A549 (cell line): ENCODE data around the gene SYNE4. TPM values are rescaled to one million over a fixed set of nuclear protein-coding genes. Genes with fewer than 3 reads are reported as not detected.

ENCODE experiments used
- ATAC-seq, 2 experiments: fragments of 200-7000 bp in 1 of 2; fragments of >200 bp in 1 of 2; cut with Nextera tagmentation in 1 of 2; cut with Tn5 transposase in 1 of 2; 3 replicates each; pipeline versions ENCODE4 v1.8.0 to v1.9.1; 2018 to 2020; ENCODE audit warnings: mild to moderate bottlenecking in 1 of 2, moderate library complexity in 1 of 2
- CTCF ChIA-PET: fragments of 300-600 bp; sonication (Branson Sonifier 250); formaldehyde crosslinking; extraction: SDS; loops from one replicate; lab custom pipeline; 2021; ENCODE audit warnings: antibody characterized with exemption, inconsistent platforms; lab: Yijun Ruan, JAX
- POLR2A ChIA-PET: fragments of 350-600 bp; formaldehyde crosslinking; extraction: SDS; loops from one replicate; lab custom pipeline; 2021; ENCODE audit warnings: antibody characterized with exemption, inconsistent platforms; lab: Yijun Ruan, JAX
- DNase-seq, 2 experiments: peaks; one replicate each; pipeline versions ENCODE4 v3.0.0 to v3.0.0-alpha.2; 2011 to 2016; ENCODE audit warnings: low read depth in 1 of 2, low spot score in 1 of 2
- FAIRE-seq: peaks from 2 replicates; lab custom pipeline; 2011; peaks lifted over from hg19 to GRCh38; lab: Jason Lieb, UNC
- H3K27ac ChIP-seq, 2 experiments: fragments of >200 bp; sonication (Bioruptor Twin); formaldehyde crosslinking; 3 replicates each; pipeline ENCODE4 v1.5.1; 2016 to 2017
- H3K4me1 ChIP-seq: fragments of >200 bp; sonication (Bioruptor Twin); formaldehyde crosslinking; 3 replicates; pipeline ENCODE4 v1.6.1; 2016
- H3K4me2 ChIP-seq: fragments of >200 bp; sonication (Bioruptor Twin); formaldehyde crosslinking; 3 replicates; pipeline ENCODE4 v1.6.1; 2016
- H3K4me3 ChIP-seq: fragments of >200 bp; sonication (Bioruptor Twin); formaldehyde crosslinking; 3 replicates; pipeline ENCODE4 v1.5.1; 2016
- H3K9me3 ChIP-seq: fragments of >200 bp; sonication (Bioruptor Twin); formaldehyde crosslinking; 3 replicates; pipeline ENCODE4 v1.6.1; 2016
- BHLHE40 ChIP-seq: IDR thresholded peaks from 2 replicates; pipeline ENCODE4 v1.6.1; 2012; ENCODE audit warnings: low read depth, low read length, inconsistent platforms
- CBX2 ChIP-seq: fragments of 200-600 bp; sonication (generic); IDR thresholded peaks from 2 replicates; pipeline ENCODE4 v1.6.1; 2016; ENCODE audit warnings: low read depth, mild to moderate bottlenecking, borderline replicate concordance
- CEBPB ChIP-seq, 2 experiments: fragments of >200 bp in 1 of 2; sonication (Bioruptor Twin) in 1 of 2; formaldehyde crosslinking in 1 of 2; IDR thresholded peaks; 2 replicates each; pipeline ENCODE4 v1.6.1; 2012 to 2016
- EHMT2 ChIP-seq: fragments of 200-600 bp; sonication (generic); IDR thresholded peaks from 2 replicates; pipeline ENCODE4 v1.6.1; 2016; ENCODE audit warnings: antibody characterized with exemption, low read depth, mild to moderate bottlenecking, moderate library complexity
- FOXS1 ChIP-seq: fragments of 250-450 bp; sonication (Bioruptor Pico); IDR thresholded peaks from 2 replicates; pipeline ENCODE4 v1.5.0; 2020; ENCODE audit warnings: mild to moderate bottlenecking, moderate library complexity
- GATA3 ChIP-seq: IDR thresholded peaks from 2 replicates; pipeline ENCODE4 v1.6.1; 2012; ENCODE audit warnings: borderline replicate concordance
- HEYL ChIP-seq: fragments of 250-450 bp; sonication (Bioruptor Pico); IDR thresholded peaks from 2 replicates; pipeline ENCODE4 v1.8.0; 2021; ENCODE audit warnings: mild to moderate bottlenecking, moderate library complexity
- HOXA7 ChIP-seq: fragments of 250-450 bp; sonication (Bioruptor Pico); IDR thresholded peaks from 2 replicates; pipeline ENCODE4 v1.5.0; 2020; ENCODE audit warnings: mild to moderate bottlenecking, moderate library complexity
- HOXB13 ChIP-seq: fragments of 250-450 bp; sonication (Bioruptor Pico); IDR thresholded peaks from 2 replicates; pipeline ENCODE4 v1.5.0; 2020; ENCODE audit warnings: low read depth, mild to moderate bottlenecking, moderate library complexity
- KDM5A ChIP-seq: fragments of 200-600 bp; sonication (generic); IDR thresholded peaks from 2 replicates; pipeline ENCODE4 v1.6.1; 2016; ENCODE audit warnings: antibody characterized with exemption, mild to moderate bottlenecking
- NPAS2 ChIP-seq: fragments of 250-450 bp; sonication (Bioruptor Pico); IDR thresholded peaks from 2 replicates; pipeline ENCODE4 v1.8.0; 2022; ENCODE audit warnings: mild to moderate bottlenecking, moderate library complexity, borderline replicate concordance
- PHF8 ChIP-seq: fragments of 200-600 bp; sonication (generic); IDR thresholded peaks from 2 replicates; pipeline ENCODE4 v1.6.1; 2016; ENCODE audit warnings: low read depth, mild to moderate bottlenecking, antibody characterized with exemption, moderate library complexity, borderline replicate concordance
- POLR2A ChIP-seq: IDR thresholded peaks from 2 replicates; pipeline ENCODE4 v1.6.1; 2012; ENCODE audit warnings: mild to moderate bottlenecking, low read length
- RAD21 ChIP-seq, 2 experiments: fragments of >200 bp in 1 of 2; sonication (Bioruptor Twin) in 1 of 2; formaldehyde crosslinking in 1 of 2; IDR thresholded peaks in 1 of 2; conservative IDR thresholded peaks in 1 of 2; 2 replicates in 1 of 2; 3 replicates in 1 of 2; pipeline ENCODE4 v1.6.1; 2012 to 2018; ENCODE audit warnings: inconsistent platforms in 1 of 2
- RCOR1 ChIP-seq: fragments of 150-350 bp; IDR thresholded peaks from 2 replicates; pipeline ENCODE4 v1.6.1; 2014; ENCODE audit warnings: antibody characterized with exemption, low read length, low read depth
- SREBF2 ChIP-seq: fragments of 450-650 bp; IDR thresholded peaks from 2 replicates; pipeline ENCODE4 v1.6.1; 2014; ENCODE audit warnings: mild to moderate bottlenecking, moderate library complexity
- TFCP2L1 ChIP-seq: fragments of 250-450 bp; sonication (Bioruptor Pico); IDR thresholded peaks from 2 replicates; pipeline ENCODE4 v1.5.0; 2021; ENCODE audit warnings: mild to moderate bottlenecking
- ZFP36 ChIP-seq: fragments of 450-650 bp; IDR thresholded peaks from 2 replicates; pipeline ENCODE4 v1.6.1; 2014; ENCODE audit warnings: borderline replicate concordance; ENCODE audit not compliant: partially characterized antibody
- WGBS: methylation state at CpG from one replicate; pipeline ENCODE4 v1.1.6; 2017; ENCODE audit errors: missing lambda C conversion rate; 5-methylcytosine and 5-hydroxymethylcytosine counted together
- polyA plus RNA-seq, 4 experiments: library from polyadenylated mRNA; depleted of rRNA in 3 of 4; stranded (reverse); fragments of >200 nt; fragmentation: RNase III in 1 of 4; extraction: RNeasy Plus Mini Kit Qiagen cat#74134 plus additional on column Dnase treatment in 1 of 4; gene quantifications; 2 replicates in 3 of 4; 3 replicates in 1 of 4; pipeline ENCODE4 v1.2.3, GENCODE V29; 2011 to 2017
- TF ChIP-seq, protein P1 (sequence below): fragments of 200-600 bp; sonication (generic); IDR thresholded peaks from 2 replicates; pipeline ENCODE4 v1.6.1; 2016; ENCODE audit warnings: antibody characterized with exemption, mild to moderate bottlenecking, moderate library complexity
- TF ChIP-seq, protein P2 (sequence below): fragments of >200 bp; sonication (Bioruptor Twin); formaldehyde crosslinking; IDR thresholded peaks from 2 replicates; pipeline ENCODE4 v1.6.1; 2016
- TF ChIP-seq, protein P3 (sequence below): fragments of 250-450 bp; sonication (Bioruptor Pico); IDR thresholded peaks from 2 replicates; pipeline ENCODE4 v1.5.0; 2020; ENCODE audit warnings: low read depth, mild to moderate bottlenecking, moderate library complexity
- TF ChIP-seq, protein P4 (sequence below): fragments of 150-350 bp; IDR thresholded peaks from 2 replicates; pipeline ENCODE4 v1.6.1; 2014; ENCODE audit warnings: low read depth, mild to moderate bottlenecking, low read length
- TF ChIP-seq, protein P5 (sequence below): IDR thresholded peaks from 2 replicates; pipeline ENCODE4 v1.6.1; 2012; ENCODE audit warnings: low read depth, borderline replicate concordance
- TF ChIP-seq, protein P6 (sequence below): IDR thresholded peaks from 2 replicates; pipeline ENCODE4 v1.6.1; 2012

The SYNE4 gene
- polyA plus RNA-seq, 2 of the 4 experiments (the other 2 are of a cell fraction) = 0.37 to 0.56 TPM

DNA sequence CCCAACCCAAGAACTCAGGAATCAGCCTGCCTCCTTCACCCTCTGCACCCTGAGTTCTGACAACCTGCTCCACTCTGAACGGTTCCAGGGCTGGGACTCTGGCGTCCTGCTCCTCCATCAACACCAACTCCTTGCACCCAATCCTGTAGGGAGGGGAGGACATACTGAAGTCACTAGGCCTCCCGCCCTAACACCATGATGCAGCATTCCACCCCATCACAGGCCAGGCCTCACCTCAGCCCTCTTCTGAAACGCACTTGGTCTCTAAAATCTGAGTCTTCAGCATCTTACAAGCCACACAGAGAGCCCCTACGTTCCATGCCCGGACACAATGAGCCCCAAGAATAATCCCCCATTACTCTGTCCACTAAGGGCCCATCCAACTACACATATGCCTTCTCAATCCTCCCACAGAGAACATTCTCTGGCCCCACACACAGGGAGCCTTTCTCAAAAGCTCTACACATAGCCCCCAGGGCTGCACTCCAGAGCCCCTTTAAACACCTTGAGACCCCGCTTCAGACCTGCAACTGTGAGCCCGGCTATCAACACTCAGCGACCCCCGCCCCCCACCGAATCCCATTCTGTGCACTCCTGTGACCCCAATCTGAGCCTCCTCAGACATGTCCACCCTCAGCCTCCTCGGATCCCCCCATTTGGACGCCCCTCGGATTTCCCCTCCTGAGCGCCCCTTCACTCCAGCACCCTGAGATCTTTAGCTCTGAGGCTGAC lies 4.8 kb upstream of the SYNE4 start:
- FAIRE-seq (peak; percentile 90), DNase-seq (no peak), ATAC-seq (no peak)
- ChIA-PET POLR2A (interaction anchor here (1.0 to 1.2 kb wide), 9 partner anchors 10 to 273 kb away, joined by 3 to 18 read pairs (median 3); partner anchors contain the start of genes POLR2I, TBCB, THAP8 and WDR62), CTCF (interaction anchor here (0.6 to 2.2 kb wide), 13 partner anchors 10 to 1628 kb away, joined by 3 to 15 read pairs (median 4); partner anchors contain the start of gene THAP8)
- Histone ChIP-seq H3K4me3 (peak overlapping the region; percentile 65), H3K9me3 (no peaks in the 10 kb centered on the region), H3K27ac (peak overlapping the region; percentile 81 to 85), H3K4me1 (peaks cover 26% of the 10 kb centered on the region), H3K4me2 (peak overlapping the region; percentile 94)
- 29% methylated on average over 15 of the region's 15 CpGs for WGBS
- TF ChIP-seq, protein P1, sequence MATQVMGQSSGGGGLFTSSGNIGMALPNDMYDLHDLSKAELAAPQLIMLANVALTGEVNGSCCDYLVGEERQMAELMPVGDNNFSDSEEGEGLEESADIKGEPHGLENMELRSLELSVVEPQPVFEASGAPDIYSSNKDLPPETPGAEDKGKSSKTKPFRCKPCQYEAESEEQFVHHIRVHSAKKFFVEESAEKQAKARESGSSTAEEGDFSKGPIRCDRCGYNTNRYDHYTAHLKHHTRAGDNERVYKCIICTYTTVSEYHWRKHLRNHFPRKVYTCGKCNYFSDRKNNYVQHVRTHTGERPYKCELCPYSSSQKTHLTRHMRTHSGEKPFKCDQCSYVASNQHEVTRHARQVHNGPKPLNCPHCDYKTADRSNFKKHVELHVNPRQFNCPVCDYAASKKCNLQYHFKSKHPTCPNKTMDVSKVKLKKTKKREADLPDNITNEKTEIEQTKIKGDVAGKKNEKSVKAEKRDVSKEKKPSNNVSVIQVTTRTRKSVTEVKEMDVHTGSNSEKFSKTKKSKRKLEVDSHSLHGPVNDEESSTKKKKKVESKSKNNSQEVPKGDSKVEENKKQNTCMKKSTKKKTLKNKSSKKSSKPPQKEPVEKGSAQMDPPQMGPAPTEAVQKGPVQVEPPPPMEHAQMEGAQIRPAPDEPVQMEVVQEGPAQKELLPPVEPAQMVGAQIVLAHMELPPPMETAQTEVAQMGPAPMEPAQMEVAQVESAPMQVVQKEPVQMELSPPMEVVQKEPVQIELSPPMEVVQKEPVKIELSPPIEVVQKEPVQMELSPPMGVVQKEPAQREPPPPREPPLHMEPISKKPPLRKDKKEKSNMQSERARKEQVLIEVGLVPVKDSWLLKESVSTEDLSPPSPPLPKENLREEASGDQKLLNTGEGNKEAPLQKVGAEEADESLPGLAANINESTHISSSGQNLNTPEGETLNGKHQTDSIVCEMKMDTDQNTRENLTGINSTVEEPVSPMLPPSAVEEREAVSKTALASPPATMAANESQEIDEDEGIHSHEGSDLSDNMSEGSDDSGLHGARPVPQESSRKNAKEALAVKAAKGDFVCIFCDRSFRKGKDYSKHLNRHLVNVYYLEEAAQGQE = no peak
- TF ChIP-seq GATA3 = no peak
- TF ChIP-seq, protein P2, sequence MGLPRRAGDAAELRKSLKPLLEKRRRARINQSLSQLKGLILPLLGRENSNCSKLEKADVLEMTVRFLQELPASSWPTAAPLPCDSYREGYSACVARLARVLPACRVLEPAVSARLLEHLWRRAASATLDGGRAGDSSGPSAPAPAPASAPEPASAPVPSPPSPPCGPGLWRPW = no peak
- TF ChIP-seq BHLHE40 = no peak
- TF ChIP-seq NPAS2 (CRISPR knock-in tag) = no peak
- TF ChIP-seq, protein P3, sequence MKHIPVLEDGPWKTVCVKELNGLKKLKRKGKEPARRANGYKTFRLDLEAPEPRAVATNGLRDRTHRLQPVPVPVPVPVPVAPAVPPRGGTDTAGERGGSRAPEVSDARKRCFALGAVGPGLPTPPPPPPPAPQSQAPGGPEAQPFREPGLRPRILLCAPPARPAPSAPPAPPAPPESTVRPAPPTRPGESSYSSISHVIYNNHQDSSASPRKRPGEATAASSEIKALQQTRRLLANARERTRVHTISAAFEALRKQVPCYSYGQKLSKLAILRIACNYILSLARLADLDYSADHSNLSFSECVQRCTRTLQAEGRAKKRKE (CRISPR knock-in tag) = no peak
- no peak for TF ChIP-seq RAD21 (conservative IDR thresholded peaks at IDR 0.05 in 1 of 2, IDR thresholded peaks at IDR 0.05 in 1 of 2)
- TF ChIP-seq, protein P4, sequence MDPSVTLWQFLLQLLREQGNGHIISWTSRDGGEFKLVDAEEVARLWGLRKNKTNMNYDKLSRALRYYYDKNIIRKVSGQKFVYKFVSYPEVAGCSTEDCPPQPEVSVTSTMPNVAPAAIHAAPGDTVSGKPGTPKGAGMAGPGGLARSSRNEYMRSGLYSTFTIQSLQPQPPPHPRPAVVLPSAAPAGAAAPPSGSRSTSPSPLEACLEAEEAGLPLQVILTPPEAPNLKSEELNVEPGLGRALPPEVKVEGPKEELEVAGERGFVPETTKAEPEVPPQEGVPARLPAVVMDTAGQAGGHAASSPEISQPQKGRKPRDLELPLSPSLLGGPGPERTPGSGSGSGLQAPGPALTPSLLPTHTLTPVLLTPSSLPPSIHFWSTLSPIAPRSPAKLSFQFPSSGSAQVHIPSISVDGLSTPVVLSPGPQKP = no peak
- no peak for TF ChIP-seq ZFP36

DNA sequence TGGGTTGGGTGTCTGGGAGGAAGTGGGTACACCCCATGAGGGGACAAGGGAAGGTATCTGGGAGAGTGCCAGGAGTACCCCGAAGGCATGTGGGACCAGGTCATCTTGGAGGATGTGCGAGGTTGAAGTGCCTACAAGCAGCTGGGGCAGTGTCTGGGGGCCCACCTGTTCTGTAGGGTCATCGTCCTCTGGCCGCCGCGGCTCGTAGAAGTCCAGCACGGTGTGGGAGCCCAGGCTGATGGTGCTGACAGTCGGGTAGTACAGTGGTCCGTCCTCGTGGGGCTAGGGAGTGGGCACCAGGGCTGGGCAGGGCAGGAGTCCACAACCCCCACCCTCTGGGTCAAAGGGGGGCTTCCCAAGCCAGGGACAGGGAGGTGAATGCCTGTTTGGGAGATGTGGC lies 1.8 kb upstream of the SYNE4 start:
- Histone ChIP-seq H3K9me3 (no peaks in the 10 kb centered on the region), H3K27ac (no peak overlapping the region), H3K4me1 (peaks cover 25% of the 10 kb centered on the region), H3K4me2 (no peak overlapping the region)
- DNase-seq (no peak), FAIRE-seq (no peak)
- TF ChIP-seq HOXB13 (CRISPR knock-in tag) (no peak), KDM5A (no peak), EHMT2 (no peak), PHF8 (no peak), BHLHE40 (no peak), HOXA7 (CRISPR knock-in tag) (no peak), HEYL (CRISPR knock-in tag) (no peak), RCOR1 (no peak), SREBF2 (no peak), CBX2 (no peak), NPAS2 (CRISPR knock-in tag) (no peak), POLR2A (no peak; the same call in 1 of the 2 replicates), TFCP2L1 (CRISPR knock-in tag) (no peak), FOXS1 (CRISPR knock-in tag) (no peak), CEBPB (IDR thresholded peaks at IDR 0.05) (no peak)
- TF ChIP-seq, protein P5, sequence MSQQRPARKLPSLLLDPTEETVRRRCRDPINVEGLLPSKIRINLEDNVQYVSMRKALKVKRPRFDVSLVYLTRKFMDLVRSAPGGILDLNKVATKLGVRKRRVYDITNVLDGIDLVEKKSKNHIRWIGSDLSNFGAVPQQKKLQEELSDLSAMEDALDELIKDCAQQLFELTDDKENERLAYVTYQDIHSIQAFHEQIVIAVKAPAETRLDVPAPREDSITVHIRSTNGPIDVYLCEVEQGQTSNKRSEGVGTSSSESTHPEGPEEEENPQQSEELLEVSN = no peak
- TF ChIP-seq, protein P6, sequence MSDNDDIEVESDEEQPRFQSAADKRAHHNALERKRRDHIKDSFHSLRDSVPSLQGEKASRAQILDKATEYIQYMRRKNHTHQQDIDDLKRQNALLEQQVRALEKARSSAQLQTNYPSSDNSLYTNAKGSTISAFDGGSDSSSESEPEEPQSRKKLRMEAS = no peak
- TF ChIP-seq, all 56 proteins: peak for 0
- WGBS = 90% methylated on average over 11 of the region's 11 CpGs
- no peak for ATAC-seq
- POLR2A ChIA-PET = interaction anchor here (2.1 kb wide), 1 partner anchor 15 kb away, joined by 11 read pairs; the partner anchor contains the start of gene SDHAF1
- H3K4me3 ChIP-seq = no peak overlapping the region
- CTCF ChIA-PET = interaction anchor here (0.6 to 1.0 kb wide), 2 partner anchors 35 to 154 kb away, joined by 3 read pairs; no protein-coding TSS in a partner anchor
